GM12878 (cell line): Measurements from ENCODE around the gene RPL31. TPM values are rescaled to one million over a fixed set of nuclear protein-coding genes. Genes with fewer than 3 reads are reported as not detected.

Source experiments
- ATAC-seq: fragments of 200-7000 bp; cut with Tn5 transposase; 3 replicates; pipeline ENCODE4 v1.9.1; 2020; ENCODE audit warnings: mild to moderate bottlenecking, moderate library complexity
- BruUV-seq: library from RNA; stranded (reverse); fragments of 400-500 nt; replicated peaks from 2 replicates; lab custom pipeline; 2021; lab: Mats Ljungman, UMichigan
- CTCF ChIA-PET: fragments of 300-600 bp; sonication (Branson Sonifier 250); formaldehyde crosslinking; extraction: SDS; loops from one replicate; lab custom pipeline; 2021; ENCODE audit warnings: inconsistent platforms; lab: Yijun Ruan, JAX
- POLR2A ChIA-PET: fragments of 350-600 bp; formaldehyde crosslinking; extraction: SDS; loops from one replicate; lab custom pipeline; 2021; ENCODE audit warnings: inconsistent platforms; lab: Charles Lee
- RAD21 ChIA-PET: fragments of 300-600 bp; sonication (Branson Sonifier 250); formaldehyde crosslinking; loops from one replicate; lab custom pipeline; 2023; ENCODE audit warnings: antibody characterized with exemption; ENCODE audit not compliant: unreplicated experiment; lab: Charles Lee
- SMC1A ChIA-PET: fragments of 300-600 bp; sonication (Branson Sonifier 250); formaldehyde crosslinking; loops from one replicate; lab custom pipeline; 2023; ENCODE audit not compliant: unreplicated experiment, uncharacterized antibody; lab: Charles Lee
- DNase-seq: peaks from one replicate; pipeline ENCODE4 v3.0.0-alpha.2; 2011; ENCODE audit warnings: low read depth, low spot score
- FAIRE-seq: peaks from 3 replicates; lab custom pipeline; 2011; peaks lifted over from hg19 to GRCh38; lab: Jason Lieb, UNC
- H2AFZ ChIP-seq: 2 replicates; pipeline ENCODE4 v1.6.0; 2011; ENCODE audit warnings: low read depth, low read length, control low read depth; ENCODE audit not compliant: control insufficient read depth
- H3K27ac ChIP-seq: 2 replicates; pipeline ENCODE4 v1.5.1; 2011; ENCODE audit warnings: control low read depth; ENCODE audit not compliant: control insufficient read depth, insufficient read depth
- H3K27me3 ChIP-seq, 2 experiments: replicated peaks in 1 of 2; 2 replicates each; pipeline versions ENCODE4 v1.6.0 to v1.6.1; 2011; ENCODE audit warnings: low read length in 1 of 2; ENCODE audit not compliant: control insufficient read depth in 2 of 2, insufficient read depth in 2 of 2
- H3K36me3 ChIP-seq, 2 experiments: 2 replicates each; pipeline ENCODE4 v1.5.1; 2011; ENCODE audit warnings: low read length in 1 of 2; ENCODE audit not compliant: control insufficient read depth in 2 of 2, insufficient read depth in 2 of 2
- H3K4me1 ChIP-seq: 2 replicates; pipeline ENCODE4 v1.6.1; 2011; ENCODE audit warnings: mild to moderate bottlenecking, low read length, moderate library complexity, mixed read lengths; ENCODE audit not compliant: control insufficient read depth, insufficient read depth
- H3K4me2 ChIP-seq: 2 replicates; pipeline ENCODE4 v1.6.0; 2011; ENCODE audit warnings: control low read depth; ENCODE audit not compliant: control insufficient read depth, insufficient read depth
- H3K4me3 ChIP-seq: fragments of 200-600 bp; sonication (generic); 2 replicates; pipeline ENCODE4 v1.5.1; 2016
- H3K79me2 ChIP-seq: 2 replicates; pipeline ENCODE4 v1.6.0; 2011; ENCODE audit warnings: low read length; ENCODE audit not compliant: control insufficient read depth, insufficient read depth
- H3K9ac ChIP-seq: 2 replicates; pipeline ENCODE4 v1.8.0; 2011; ENCODE audit warnings: low read length, control low read depth, mixed read lengths; ENCODE audit not compliant: control insufficient read depth, insufficient read depth
- H3K9me3 ChIP-seq: replicated peaks from 3 replicates; pipeline ENCODE4 v1.5.1; 2011; ENCODE audit warnings: mild to moderate bottlenecking, low read length; ENCODE audit not compliant: control insufficient read depth, insufficient read depth
- H4K20me1 ChIP-seq: 2 replicates; pipeline ENCODE4 v1.6.0; 2011; ENCODE audit not compliant: control insufficient read depth, insufficient read depth
- BCL11A ChIP-seq: IDR thresholded peaks from 2 replicates; pipeline ENCODE4 v1.6.1; 2011; ENCODE audit warnings: low read depth, low read length
- EGR1 ChIP-seq, 2 experiments: IDR thresholded peaks; 1 replicate in 1 of 2; 2 replicates in 1 of 2; pipeline ENCODE4 v1.6.1; 2011 to 2012; ENCODE audit warnings: low read depth in 2 of 2, low read length in 2 of 2, borderline replicate concordance in 1 of 2, mild to moderate bottlenecking in 1 of 2, moderate library complexity in 1 of 2
- IKZF2 ChIP-seq, 2 experiments: fragments of 450-650 bp; IDR thresholded peaks; 2 replicates each; pipeline ENCODE4 v1.6.1; 2017; ENCODE audit warnings: mild to moderate bottlenecking in 2 of 2, moderate library complexity in 2 of 2
- KAT2A ChIP-seq: conservative IDR thresholded peaks from 2 replicates; pipeline ENCODE4 v1.6.1; 2011; ENCODE audit warnings: low read depth, low read length; ENCODE audit not compliant: control insufficient read depth
- MTA2 ChIP-seq: fragments of 450-650 bp; IDR thresholded peaks from 2 replicates; pipeline ENCODE4 v1.6.1; 2016; ENCODE audit warnings: low read depth, mild to moderate bottlenecking, moderate library complexity
- PML ChIP-seq: IDR thresholded peaks from 2 replicates; pipeline ENCODE4 v1.6.1; 2012; ENCODE audit warnings: low read length, inconsistent platforms
- RBBP5 ChIP-seq: fragments of 200-600 bp; sonication (generic); conservative IDR thresholded peaks from 2 replicates; pipeline ENCODE4 v1.6.1; 2016
- RFX5 ChIP-seq: IDR thresholded peaks from 2 replicates; pipeline ENCODE4 v1.6.1; 2011; ENCODE audit warnings: low read depth, low read length, improper control_type of control experiment
- RUNX3 ChIP-seq: IDR thresholded peaks from 2 replicates; pipeline ENCODE4 v1.6.1; 2012; ENCODE audit warnings: low read length, inconsistent platforms
- TCF7 ChIP-seq: IDR thresholded peaks from 2 replicates; pipeline ENCODE4 v1.6.1; 2014; ENCODE audit warnings: antibody characterized with exemption, borderline replicate concordance
- ZNF217 ChIP-seq: fragments of 450-650 bp; IDR thresholded peaks from 2 replicates; pipeline ENCODE4 v1.6.1; 2017; ENCODE audit warnings: antibody characterized with exemption, mild to moderate bottlenecking
- ZSCAN29 ChIP-seq: fragments of 450-650 bp; IDR thresholded peaks from 2 replicates; pipeline ENCODE4 v1.6.1; 2017; ENCODE audit warnings: mild to moderate bottlenecking, moderate library complexity
- WGBS: methylation state at CpG from one replicate; pipeline ENCODE4 v1.1.6; 2016; ENCODE audit warnings: low lambda C conversion rate; ENCODE audit not compliant: insufficient replicate concordance, insufficient coverage; ENCODE audit errors: missing lambda C conversion rate; 5-methylcytosine and 5-hydroxymethylcytosine counted together
- in situ Hi-C: fragments of 300-500 bp; cut with MboI; formaldehyde crosslinking; loops from 9 replicates; pipeline ENCODE4 v1.14.3; 2018; ENCODE audit warnings: mixed read lengths
- intact Hi-C: fragments of 100-400 bp; cut with micrococcal nuclease; formaldehyde crosslinking; loops from one replicate; pipeline ENCODE4 v1.14.2; 2022; ENCODE audit not compliant: unreplicated experiment
- polyA plus RNA-seq, 11 experiments: library from polyadenylated mRNA; depleted of rRNA in 4 of 11; unstranded in 6 of 11; stranded (reverse) in 5 of 11; fragments of >200 nt; fragmentation: Nextera tagmentation in 4 of 11; fragmentation: Illumina TruSeq in 1 of 11; extraction: Ambion mirVana in 4 of 11; extraction: Trizol in 1 of 11; gene quantifications; 1 replicate in 1 of 11; 2 replicates in 10 of 11; pipeline versions ENCODE4 v1.2.1 to v1.2.3, GENCODE V29; 2011 to 2016; ENCODE audit warnings: inconsistent platforms in 2 of 11, missing spikeins in 2 of 11, low read depth in 1 of 11
- total RNA-seq, 4 experiments: library from RNA; depleted of rRNA in 3 of 4; stranded (reverse); fragments of >200 nt in 3 of 4; fragmentation: Illumina TruSeq in 1 of 4; extraction: Trizol in 1 of 4; gene quantifications; 2 replicates each; pipeline versions ENCODE4 v1.2.1 to v1.2.3, GENCODE V29; 2013 to 2021
- TF ChIP-seq, protein P1 (sequence below): IDR thresholded peaks from 2 replicates; pipeline ENCODE4 v1.6.1; 2011; ENCODE audit warnings: low read depth, mild to moderate bottlenecking, low read length, moderate library complexity, borderline replicate concordance; ENCODE audit errors: extremely low read depth
- TF ChIP-seq, protein P2 (sequence below): IDR thresholded peaks from 2 replicates; pipeline ENCODE4 v1.6.1; 2012; ENCODE audit warnings: improper control_type of control experiment, low read depth, low read length; ENCODE audit not compliant: insufficient replicate concordance

RPL31 gene
- total and polyA plus RNA-seq, 10 of the 15 experiments (the other 5 are each of a cell fraction or from before 2014, with no cell fraction given): 1,643 to 8,551 (median 2,208) TPM

DNA sequence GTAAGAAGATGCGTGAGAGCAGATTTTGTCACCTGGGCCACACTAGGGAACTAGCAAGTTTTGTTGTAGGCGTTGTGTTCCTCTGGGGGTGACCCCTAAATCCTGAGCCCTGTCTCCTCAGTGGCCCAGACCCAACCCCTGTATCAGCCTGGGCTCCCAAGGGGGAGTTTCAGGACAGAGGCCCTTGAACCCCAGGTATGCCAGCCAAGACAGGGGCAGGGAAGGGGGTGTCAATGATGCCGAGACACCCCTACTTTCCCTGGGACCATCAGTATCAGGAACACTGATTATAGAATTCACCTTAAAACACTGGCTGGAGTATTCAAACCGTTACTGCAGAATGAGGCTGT lies 39.1 kb upstream of the RPL31 start:
- CTCF ChIA-PET: no interaction called here
- DNase-seq (no peak), FAIRE-seq (no peak), ATAC-seq (no peak)
- WGBS: 24% methylated on average over 4 of the region's 4 CpGs
- Histone ChIP-seq H3K36me3 (no peaks in the 10 kb centered on the region), H3K4me2 (no peak overlapping the region), H3K79me2 (no peaks in the 10 kb centered on the region), H3K27ac (no peak overlapping the region), H3K4me3 (no peak overlapping the region), H3K27me3 (peaks cover 1 to 3% of the 10 kb centered on the region in 2 experiments; a peak in 3 of 4 replicates), H3K9ac (no peak overlapping the region), H3K4me1 (no peaks in the 10 kb centered on the region), H4K20me1 (no peaks in the 10 kb centered on the region), H3K9me3 (no peaks in the 10 kb centered on the region), H2AFZ (no peak overlapping the region)
- TF ChIP-seq IKZF2 (IDR thresholded peaks at IDR 0.05): no peak
- no peak for TF ChIP-seq RFX5
- no peak for TF ChIP-seq MTA2
- no peak for TF ChIP-seq EGR1 (IDR thresholded peaks at IDR 0.05; ENCODE audit: borderline replicate concordance in 1 of 2, low read depth in 2 of 2, low read length in 2 of 2)
- TF ChIP-seq BCL11A: no peak
- no peak for TF ChIP-seq ZSCAN29
- no peak for TF ChIP-seq TCF7
- no peak for TF ChIP-seq RBBP5
- TF ChIP-seq PML: no peak
- no peak for TF ChIP-seq KAT2A
- TF ChIP-seq RUNX3: no peak
- TF ChIP-seq, protein P1, sequence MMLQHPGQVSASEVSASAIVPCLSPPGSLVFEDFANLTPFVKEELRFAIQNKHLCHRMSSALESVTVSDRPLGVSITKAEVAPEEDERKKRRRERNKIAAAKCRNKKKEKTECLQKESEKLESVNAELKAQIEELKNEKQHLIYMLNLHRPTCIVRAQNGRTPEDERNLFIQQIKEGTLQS: no peak
- no peak for TF ChIP-seq ZNF217
- TF ChIP-seq, protein P2, sequence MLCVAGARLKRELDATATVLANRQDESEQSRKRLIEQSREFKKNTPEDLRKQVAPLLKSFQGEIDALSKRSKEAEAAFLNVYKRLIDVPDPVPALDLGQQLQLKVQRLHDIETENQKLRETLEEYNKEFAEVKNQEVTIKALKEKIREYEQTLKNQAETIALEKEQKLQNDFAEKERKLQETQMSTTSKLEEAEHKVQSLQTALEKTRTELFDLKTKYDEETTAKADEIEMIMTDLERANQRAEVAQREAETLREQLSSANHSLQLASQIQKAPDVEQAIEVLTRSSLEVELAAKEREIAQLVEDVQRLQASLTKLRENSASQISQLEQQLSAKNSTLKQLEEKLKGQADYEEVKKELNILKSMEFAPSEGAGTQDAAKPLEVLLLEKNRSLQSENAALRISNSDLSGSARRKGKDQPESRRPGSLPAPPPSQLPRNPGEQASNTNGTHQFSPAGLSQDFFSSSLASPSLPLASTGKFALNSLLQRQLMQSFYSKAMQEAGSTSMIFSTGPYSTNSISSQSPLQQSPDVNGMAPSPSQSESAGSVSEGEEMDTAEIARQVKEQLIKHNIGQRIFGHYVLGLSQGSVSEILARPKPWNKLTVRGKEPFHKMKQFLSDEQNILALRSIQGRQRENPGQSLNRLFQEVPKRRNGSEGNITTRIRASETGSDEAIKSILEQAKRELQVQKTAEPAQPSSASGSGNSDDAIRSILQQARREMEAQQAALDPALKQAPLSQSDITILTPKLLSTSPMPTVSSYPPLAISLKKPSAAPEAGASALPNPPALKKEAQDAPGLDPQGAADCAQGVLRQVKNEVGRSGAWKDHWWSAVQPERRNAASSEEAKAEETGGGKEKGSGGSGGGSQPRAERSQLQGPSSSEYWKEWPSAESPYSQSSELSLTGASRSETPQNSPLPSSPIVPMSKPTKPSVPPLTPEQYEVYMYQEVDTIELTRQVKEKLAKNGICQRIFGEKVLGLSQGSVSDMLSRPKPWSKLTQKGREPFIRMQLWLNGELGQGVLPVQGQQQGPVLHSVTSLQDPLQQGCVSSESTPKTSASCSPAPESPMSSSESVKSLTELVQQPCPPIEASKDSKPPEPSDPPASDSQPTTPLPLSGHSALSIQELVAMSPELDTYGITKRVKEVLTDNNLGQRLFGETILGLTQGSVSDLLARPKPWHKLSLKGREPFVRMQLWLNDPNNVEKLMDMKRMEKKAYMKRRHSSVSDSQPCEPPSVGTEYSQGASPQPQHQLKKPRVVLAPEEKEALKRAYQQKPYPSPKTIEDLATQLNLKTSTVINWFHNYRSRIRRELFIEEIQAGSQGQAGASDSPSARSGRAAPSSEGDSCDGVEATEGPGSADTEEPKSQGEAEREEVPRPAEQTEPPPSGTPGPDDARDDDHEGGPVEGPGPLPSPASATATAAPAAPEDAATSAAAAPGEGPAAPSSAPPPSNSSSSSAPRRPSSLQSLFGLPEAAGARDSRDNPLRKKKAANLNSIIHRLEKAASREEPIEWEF: no peak
- RAD21 ChIA-PET: no interaction called here
- no TSS peak for BruUV-seq
- in situ Hi-C loops: no loop called here
- POLR2A ChIA-PET: no interaction called here
- SMC1A ChIA-PET: no interaction called here
- intact Hi-C loops: no loop called here
